KMS-11 (cell line): ENCODE measurements around the gene NCK1.

ENCODE experiments used
- H2AFZ ChIP-seq: fragments of 200-600 bp; sonication (generic); 2 replicates; pipeline ENCODE4 v1.6.1; 2016; ENCODE audit warnings: antibody characterized with exemption, mixed run types, low read depth
- H3K27ac ChIP-seq: fragments of 200-600 bp; sonication (generic); 2 replicates; pipeline ENCODE4 v1.6.1; 2016; ENCODE audit warnings: mild to moderate bottlenecking, mixed run types
- H3K27me3 ChIP-seq: fragments of 200-600 bp; sonication (generic); 2 replicates; pipeline ENCODE4 v1.6.1; 2017; ENCODE audit warnings: mild to moderate bottlenecking, low read depth, mixed run types, moderate library complexity; ENCODE audit not compliant: insufficient read depth
- H3K36me3 ChIP-seq: fragments of 200-600 bp; sonication (generic); 2 replicates; pipeline ENCODE4 v1.6.1; 2017; ENCODE audit warnings: mild to moderate bottlenecking, mixed run types; ENCODE audit not compliant: insufficient read depth
- H3K4me1 ChIP-seq: fragments of 200-600 bp; sonication (generic); 2 replicates; pipeline ENCODE4 v1.6.1; 2016; ENCODE audit warnings: mild to moderate bottlenecking, low read depth, mixed run types; ENCODE audit not compliant: poor library complexity, severe bottlenecking
- H3K4me2 ChIP-seq: fragments of 200-600 bp; sonication (generic); 2 replicates; pipeline ENCODE4 v1.7.0; 2016; ENCODE audit warnings: mild to moderate bottlenecking, mixed run types
- H3K4me3 ChIP-seq: fragments of 200-600 bp; sonication (generic); IDR thresholded peaks from 2 replicates; pipeline ENCODE4 v1.6.1; 2017; ENCODE audit warnings: low read depth, low read length, mixed read lengths; ENCODE audit not compliant: insufficient read depth
- H3K79me2 ChIP-seq: fragments of 200-600 bp; sonication (generic); 2 replicates; pipeline ENCODE4 v1.6.1; 2016; ENCODE audit warnings: low read depth, mixed run types; ENCODE audit not compliant: insufficient read depth
- H3K9ac ChIP-seq: fragments of 200-600 bp; sonication (generic); 2 replicates; pipeline ENCODE4 v1.6.1; 2016; ENCODE audit warnings: mild to moderate bottlenecking, mixed run types
- H4K20me1 ChIP-seq: fragments of 200-600 bp; sonication (generic); 2 replicates; pipeline ENCODE4 v1.6.1; 2016; ENCODE audit warnings: mild to moderate bottlenecking, mixed run types; ENCODE audit not compliant: insufficient read depth
- CTCF ChIP-seq: fragments of 200-600 bp; sonication (generic); conservative IDR thresholded peaks from 2 replicates; pipeline ENCODE4 v1.6.1; 2017; ENCODE audit warnings: low read depth, mild to moderate bottlenecking, antibody characterized with exemption, low read length, moderate library complexity, mixed read lengths

NCK1 gene

GRCh38 chr3:136819392-136819730 is 42.6 kb upstream of the NCK1 start:
- no peaks in the 10 kb centered on the region for H4K20me1 ChIP-seq
- no peak for TF ChIP-seq CTCF
- H3K36me3 ChIP-seq: no peaks in the 10 kb centered on the region
- H3K4me2 ChIP-seq: peak overlapping the region; percentile 31; the same call in 1 of the 2 replicates
- peak overlapping the region; percentile 81; the same call in 1 of the 2 replicates for H2AFZ ChIP-seq
- H3K9ac ChIP-seq: peak overlapping the region; percentile 33; the same call in 1 of the 2 replicates
- H3K27ac ChIP-seq: no peak overlapping the region
- H3K79me2 ChIP-seq: no peaks in the 10 kb centered on the region
- H3K27me3 ChIP-seq: no peaks in the 10 kb centered on the region; the same call in 1 of the 2 replicates
- peak overlapping the region; percentile 31 for H3K4me3 ChIP-seq
- no peaks in the 10 kb centered on the region for H3K4me1 ChIP-seq

GRCh38 chr3:136819731-136820679 is 42.0 kb upstream of the NCK1 start:
- H3K79me2 ChIP-seq: no peaks in the 10 kb centered on the region

GRCh38 chr3:136831461-136831860 is 30.5 kb upstream of the NCK1 start:
- no peaks in the 10 kb centered on the region for H3K79me2 ChIP-seq
- no peaks in the 10 kb centered on the region for H3K27me3 ChIP-seq
- H3K27ac ChIP-seq: no peak overlapping the region
- no peak overlapping the region for H3K4me3 ChIP-seq
- no peaks in the 10 kb centered on the region for H3K36me3 ChIP-seq
- H3K4me1 ChIP-seq: peaks cover 16% of the 10 kb centered on the region
- no peak for TF ChIP-seq CTCF
- no peak overlapping the region for H3K9ac ChIP-seq
- no peaks in the 10 kb centered on the region for H4K20me1 ChIP-seq
- no peak overlapping the region for H3K4me2 ChIP-seq
- H2AFZ ChIP-seq: no peak overlapping the region

More at GRCh38 chr3:136819731-136820679, 42.0 kb upstream of the NCK1 start:
- Histone ChIP-seq H3K4me1 (no peaks in the 10 kb centered on the region), H3K4me2 (peak overlapping the region; percentile 31; the same call in 1 of the 2 replicates), H3K36me3 (no peaks in the 10 kb centered on the region), H3K27ac (no peak overlapping the region), H3K4me3 (no peak overlapping the region), H4K20me1 (no peaks in the 10 kb centered on the region), H3K9ac (0 out of 2 replicates have a peak overlapping the region, but pooled peaks have one; percentile 33), H3K27me3 (no peaks in the 10 kb centered on the region; the same call in 1 of the 2 replicates), H2AFZ (peak overlapping the region; percentile 81; the same call in 1 of the 2 replicates)
- no peak for TF ChIP-seq CTCF

- Histone ChIP-seq H3K4me3 (no peak overlapping the region), H3K27ac (no peak overlapping the region), H4K20me1 (no peaks in the 10 kb centered on the region), H3K27me3 (no peaks in the 10 kb centered on the region), H3K36me3 (no peaks in the 10 kb centered on the region), H3K4me1 (peaks cover 28% of the 10 kb centered on the region), H3K4me2 (no peak overlapping the region; the same call in 1 of the 2 replicates), H2AFZ (no peak overlapping the region), H3K79me2 (no peaks in the 10 kb centered on the region), H3K9ac (no peak overlapping the region)
- TF ChIP-seq CTCF: no peak
These were observed 26.8 kb upstream of the NCK1 start for GRCh38 chr3:136835089-136835812.
